ENCODE results near the gene SLC48A1. TPM values are rescaled to one million over a fixed set of nuclear protein-coding genes. Genes with fewer than 3 reads are reported as not detected.

Gene SLC48A1
- total RNA-seq, 2 experiments from 2014 or later = 4.5 to 5.8 TPM

DNA sequence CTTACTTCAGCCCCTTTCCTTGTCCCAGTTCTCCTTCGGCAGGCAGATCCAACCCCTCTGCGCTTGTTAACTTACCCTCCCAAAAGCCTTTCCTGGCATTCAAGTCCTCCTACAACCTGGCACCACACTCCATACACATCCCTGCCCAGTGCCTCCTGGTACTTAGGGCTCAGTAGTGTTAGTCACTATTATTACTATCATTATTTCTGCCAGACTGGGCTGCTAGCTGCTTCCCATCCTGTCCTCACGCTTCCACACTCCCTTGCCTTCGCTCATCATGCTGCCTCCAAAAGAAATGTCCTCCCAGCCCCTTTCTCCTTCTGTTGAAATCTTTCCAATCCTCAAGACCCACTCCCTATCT, 48.3 kb downstream of the SLC48A1 start:
- Mint-ChIP-seq H3K36me3 (ENCODE audit: low read depth) (peaks cover 13% of the 10 kb centered on the region), H3K9me3 (no peaks in the 10 kb centered on the region), H3K4me1 (ENCODE audit: low read depth) (peaks cover 89% of the 10 kb centered on the region), H3K27me3 (no peaks in the 10 kb centered on the region), H3K4me3 (peak overlapping the region; percentile 94), H3K27ac (peak overlapping the region; percentile 89)
- DNase-seq (no peak), ATAC-seq (ENCODE audit: poor library complexity) (no peak)
- Histone ChIP-seq H3K27me3 (ENCODE audit: control insufficient read depth in 1 of 2, insufficient read depth in 2 of 2, low read length in 2 of 2) (no peaks in the 10 kb centered on the region), H3K4me3 (ENCODE audit: low read length) (no peak overlapping the region), H3K27ac (ENCODE audit: low read depth in 1 of 2, low read length in 2 of 2) (peak overlapping the region; percentile 74 to 89), H3K36me3 (ENCODE audit: insufficient read depth, low read length) (peaks cover under 1% of the 10 kb centered on the region), H3K9me3 (ENCODE audit: control insufficient read depth in 1 of 2, insufficient read depth in 1 of 2, low read length in 2 of 2) (no peaks in the 10 kb centered on the region), H3K4me1 (ENCODE audit: insufficient read depth, low read length) (peaks cover 81% of the 10 kb centered on the region)
- POLR2A ChIA-PET = interaction anchor here (0.6 to 7.3 kb wide), 4 partner anchors 12 to 1078 kb away, joined by 3 to 183 read pairs (median 58); partner anchors contain the start of gene SLC48A1
- CTCF ChIA-PET = interaction anchor here (1.2 to 10.5 kb wide), 3 partner anchors 12 to 42 kb away, joined by 3 to 164 read pairs (median 4); no protein-coding TSS in a partner anchor
- intact Hi-C loops (cut with DNase I, micrococcal nuclease) = loop anchor here in 1 of 2 experiments (2.0 to 10.0 kb wide), 2 partner anchors 13 to 1607 kb away; no protein-coding TSS in a partner anchor
- TF ChIP-seq, protein P1, sequence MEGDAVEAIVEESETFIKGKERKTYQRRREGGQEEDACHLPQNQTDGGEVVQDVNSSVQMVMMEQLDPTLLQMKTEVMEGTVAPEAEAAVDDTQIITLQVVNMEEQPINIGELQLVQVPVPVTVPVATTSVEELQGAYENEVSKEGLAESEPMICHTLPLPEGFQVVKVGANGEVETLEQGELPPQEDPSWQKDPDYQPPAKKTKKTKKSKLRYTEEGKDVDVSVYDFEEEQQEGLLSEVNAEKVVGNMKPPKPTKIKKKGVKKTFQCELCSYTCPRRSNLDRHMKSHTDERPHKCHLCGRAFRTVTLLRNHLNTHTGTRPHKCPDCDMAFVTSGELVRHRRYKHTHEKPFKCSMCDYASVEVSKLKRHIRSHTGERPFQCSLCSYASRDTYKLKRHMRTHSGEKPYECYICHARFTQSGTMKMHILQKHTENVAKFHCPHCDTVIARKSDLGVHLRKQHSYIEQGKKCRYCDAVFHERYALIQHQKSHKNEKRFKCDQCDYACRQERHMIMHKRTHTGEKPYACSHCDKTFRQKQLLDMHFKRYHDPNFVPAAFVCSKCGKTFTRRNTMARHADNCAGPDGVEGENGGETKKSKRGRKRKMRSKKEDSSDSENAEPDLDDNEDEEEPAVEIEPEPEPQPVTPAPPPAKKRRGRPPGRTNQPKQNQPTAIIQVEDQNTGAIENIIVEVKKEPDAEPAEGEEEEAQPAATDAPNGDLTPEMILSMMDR (IDR thresholded peaks at IDR 0.05) = no peak

DNA sequence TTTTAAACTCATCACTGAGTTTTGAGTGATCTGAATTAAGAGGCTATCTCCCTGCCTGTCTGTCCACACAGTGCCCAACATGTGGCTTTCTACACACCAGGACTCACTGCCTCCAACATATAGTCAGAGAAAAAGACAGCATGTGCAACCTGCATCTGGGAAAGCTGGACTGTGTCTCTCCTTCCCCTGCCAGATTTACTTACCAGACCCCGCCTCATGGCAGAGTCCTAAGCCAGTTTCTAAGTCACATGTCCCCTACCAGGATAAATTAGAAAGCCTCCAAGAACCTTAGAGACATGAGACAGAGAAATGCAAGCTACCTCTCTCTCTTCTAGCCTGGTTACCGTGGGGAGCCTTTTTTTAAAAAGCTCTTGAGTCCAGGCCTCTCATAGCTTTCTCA, 49.4 kb downstream of the SLC48A1 start:
- CTCF ChIA-PET = interaction anchor here (0.8 to 2.0 kb wide), 6 partner anchors 9 to 43 kb away, joined by 3 to 6 read pairs (median 4); no protein-coding TSS in a partner anchor
- DNase-seq = no peak
- H3K27me3 Mint-ChIP-seq = no peaks in the 10 kb centered on the region
- peaks cover 88% of the 10 kb centered on the region for H3K4me1 Mint-ChIP-seq (ENCODE audit: low read depth)
- peak overlapping the region; percentile 76 for H3K4me3 Mint-ChIP-seq
- POLR2A ChIA-PET = interaction anchor here (1.0 to 7.3 kb wide), 3 partner anchors 9 to 14 kb away, joined by 3 to 183 read pairs (median 110); no protein-coding TSS in a partner anchor
- H3K36me3 Mint-ChIP-seq (ENCODE audit: low read depth) = peaks cover 9% of the 10 kb centered on the region
- H3K9me3 Mint-ChIP-seq = no peaks in the 10 kb centered on the region
- Histone ChIP-seq H3K36me3 (ENCODE audit: insufficient read depth, low read length) (no peaks in the 10 kb centered on the region), H3K27me3 (ENCODE audit: control insufficient read depth in 1 of 2, insufficient read depth in 2 of 2, low read length in 2 of 2) (no peaks in the 10 kb centered on the region), H3K9me3 (ENCODE audit: control insufficient read depth in 1 of 2, insufficient read depth in 1 of 2, low read length in 2 of 2) (no peaks in the 10 kb centered on the region), H3K4me3 (ENCODE audit: low read length) (no peak overlapping the region), H3K27ac (ENCODE audit: low read depth in 1 of 2, low read length in 2 of 2) (peak overlapping the region; percentile 44 to 57), H3K4me1 (ENCODE audit: insufficient read depth, low read length) (peaks cover 81% of the 10 kb centered on the region)
- TF ChIP-seq, protein P1 (IDR thresholded peaks at IDR 0.05) = no peak
- intact Hi-C loops (cut with DNase I, micrococcal nuclease) = loop anchor here in 1 of 2 experiments (10.0 kb wide), 1 partner anchor 1608 kb away; no protein-coding TSS in a partner anchor
- peak overlapping the region; percentile 89 for H3K27ac Mint-ChIP-seq
- ATAC-seq (ENCODE audit: poor library complexity) = no peak

DNA sequence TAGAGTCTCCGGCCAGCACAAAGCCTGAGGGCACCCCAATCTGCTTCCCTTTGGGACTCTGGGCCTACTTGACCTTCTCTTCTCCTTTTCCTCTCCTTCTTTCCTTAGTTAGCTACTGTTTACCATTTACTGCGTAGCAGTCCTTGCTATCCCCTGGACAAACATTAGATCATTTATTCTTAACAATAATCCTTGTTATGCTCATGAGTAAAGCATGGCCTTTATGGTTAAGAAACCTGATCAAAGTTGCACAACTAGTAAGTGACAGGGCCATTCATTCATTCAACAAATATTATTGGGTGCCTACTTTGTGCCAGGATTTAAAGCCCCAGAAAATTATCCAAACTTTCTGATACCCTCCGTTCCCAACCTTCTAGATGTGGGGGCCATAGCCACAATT, 49.8 kb downstream of the SLC48A1 start:
- intact Hi-C loops (cut with DNase I, micrococcal nuclease) = loop anchor here in 1 of 2 experiments (10.0 kb wide), 1 partner anchor 1608 kb away; no protein-coding TSS in a partner anchor

More for the DNA sequence above, 49.8 kb downstream of the SLC48A1 start:
- POLR2A ChIA-PET = interaction anchor here (1.0 to 7.3 kb wide), 3 partner anchors 9 to 15 kb away, joined by 3 to 183 read pairs (median 110); no protein-coding TSS in a partner anchor
- H3K4me3 Mint-ChIP-seq = peak overlapping the region; percentile 76
- H3K36me3 Mint-ChIP-seq (ENCODE audit: low read depth) = peaks cover 8% of the 10 kb centered on the region
- no peaks in the 10 kb centered on the region for H3K27me3 Mint-ChIP-seq
- peak overlapping the region; percentile 89 for H3K27ac Mint-ChIP-seq
- CTCF ChIA-PET = interaction anchor here (0.8 to 2.0 kb wide), 5 partner anchors 9 to 15 kb away, joined by 3 to 6 read pairs (median 4); no protein-coding TSS in a partner anchor
- H3K4me1 Mint-ChIP-seq (ENCODE audit: low read depth) = peaks cover 84% of the 10 kb centered on the region
- Histone ChIP-seq H3K4me3 (ENCODE audit: low read length) (no peak overlapping the region), H3K27ac (ENCODE audit: low read depth in 1 of 2, low read length in 2 of 2) (peak overlapping the region; percentile 44 to 70), H3K36me3 (ENCODE audit: insufficient read depth, low read length) (no peaks in the 10 kb centered on the region), H3K4me1 (ENCODE audit: insufficient read depth, low read length) (peaks cover 81% of the 10 kb centered on the region), H3K9me3 (ENCODE audit: control insufficient read depth in 1 of 2, insufficient read depth in 1 of 2, low read length in 2 of 2) (no peaks in the 10 kb centered on the region), H3K27me3 (ENCODE audit: control insufficient read depth in 1 of 2, insufficient read depth in 2 of 2, low read length in 2 of 2) (no peaks in the 10 kb centered on the region)
- ATAC-seq (ENCODE audit: poor library complexity) (no peak), DNase-seq (no peak)
- no peaks in the 10 kb centered on the region for H3K9me3 Mint-ChIP-seq
- TF ChIP-seq, protein P1 (IDR thresholded peaks at IDR 0.05) = no peak
